Measurements from ENCODE around the gene NLN. TPM values are rescaled to one million over a fixed set of nuclear protein-coding genes. Genes with fewer than 3 reads are reported as not detected.

Gene NLN
- total and polyA plus RNA-seq, 4 donors = 13.4 to 26.4 (median 19.1) TPM

GRCh38 chr5:65776441-65777141, 54.6 kb downstream of the NLN start:
- 97% methylated on average over 3 of the region's 3 CpGs for WGBS
- Histone ChIP-seq H3K27ac (ENCODE audit: low read depth in 1 of 2, low read length in 2 of 2) (no peak overlapping the region), H3K27me3 (ENCODE audit: control insufficient read depth in 4 of 4, insufficient read depth in 4 of 4, low read length in 3 of 4) (no peaks in the 10 kb centered on the region), H3K36me3 (ENCODE audit: control insufficient read depth in 4 of 4, insufficient read depth in 3 of 4, low read depth in 1 of 4, low read length in 3 of 4) (peaks cover 0 to 5% (median 2%) of the 10 kb centered on the region in 4 donors), H3K9ac (ENCODE audit: low read depth in 1 of 2, low read length in 2 of 2) (no peak overlapping the region), H3K9me3 (ENCODE audit: control insufficient read depth in 4 of 4, low read length in 3 of 4) (no peaks in the 10 kb centered on the region), H3K4me1 (ENCODE audit: control insufficient read depth in 4 of 4, insufficient read depth in 4 of 4, low read length in 3 of 4) (no peaks in the 10 kb centered on the region), H3K4me3 (ENCODE audit: low read depth in 1 of 3, low read length in 3 of 3) (no peak overlapping the region)
- no peak for DNase-seq (ENCODE audit: low spot score)
- TF ChIP-seq HNF4G (IDR thresholded peaks at IDR 0.05) (no peak), GABPA (IDR thresholded peaks at IDR 0.05 in 1 of 2, conservative IDR thresholded peaks at IDR 0.05 in 1 of 2) (no peak), FOXA2 (IDR thresholded peaks at IDR 0.05) (no peak), SP1 (IDR thresholded peaks at IDR 0.05) (no peak), EGR1 (IDR thresholded peaks at IDR 0.05; ENCODE audit: low read depth in 2 of 2) (no peak), NR2F2 (IDR thresholded peaks at IDR 0.05) (no peak), YY1 (IDR thresholded peaks at IDR 0.05) (no peak), CTCF (IDR thresholded peaks at IDR 0.05; ENCODE audit: low read depth, low read length, missing input control) (no peak), ATF3 (IDR thresholded peaks at IDR 0.05) (no peak), RAD21 (IDR thresholded peaks at IDR 0.05) (no peak), ZBTB33 (IDR thresholded peaks at IDR 0.05) (no peak), JUND (IDR thresholded peaks at IDR 0.05) (no peak)

- no peak for TF ChIP-seq MAX (IDR thresholded peaks at IDR 0.05)
- no peak for TF ChIP-seq CTCF (IDR thresholded peaks at IDR 0.05; ENCODE audit: low read depth, low read length, missing input control)
- no peak for TF ChIP-seq JUND (IDR thresholded peaks at IDR 0.05)
- H3K27ac ChIP-seq (ENCODE audit: low read depth in 1 of 2, low read length in 2 of 2) = no peak overlapping the region
- H3K36me3 ChIP-seq (ENCODE audit: control insufficient read depth in 4 of 4, insufficient read depth in 3 of 4, low read depth in 1 of 4, low read length in 3 of 4) = peaks cover 0 to 8% (median 3%) of the 10 kb centered on the region in 4 donors
- 90% methylated on average over 1 of the region's 1 CpG for WGBS
- H3K4me3 ChIP-seq (ENCODE audit: low read depth in 1 of 3, low read length in 3 of 3) = no peak overlapping the region
- H3K27me3 ChIP-seq (ENCODE audit: control insufficient read depth in 4 of 4, insufficient read depth in 4 of 4, low read length in 3 of 4) = no peaks in the 10 kb centered on the region
- DNase-seq (ENCODE audit: low spot score) = no peak
- H3K4me1 ChIP-seq (ENCODE audit: control insufficient read depth in 4 of 4, insufficient read depth in 4 of 4, low read length in 3 of 4) = no peaks in the 10 kb centered on the region
- no peak overlapping the region for H3K9ac ChIP-seq (ENCODE audit: low read depth in 1 of 2, low read length in 2 of 2)
- H3K9me3 ChIP-seq (ENCODE audit: control insufficient read depth in 4 of 4, low read length in 3 of 4) = no peaks in the 10 kb centered on the region
These were observed 56.1 kb downstream of the NLN start for GRCh38 chr5:65778126-65778525.

All from liver (tissue), 9 donors.